ENCODE data around the gene HSD17B12. TPM values are rescaled to one million over a fixed set of nuclear protein-coding genes. Genes with fewer than 3 reads are reported as not detected.

Gene HSD17B12
- total RNA-seq, 1 donor: 122 TPM

GRCh38 chr11:43797337-43797736, 116.8 kb downstream of the HSD17B12 start:
- H4K20me1 ChIP-seq (ENCODE audit: insufficient read depth, low read length): no peaks in the 10 kb centered on the region
- no peaks in the 10 kb centered on the region for H3K36me3 ChIP-seq (ENCODE audit: insufficient read depth, low read length)
- H3K9me3 ChIP-seq (ENCODE audit: low read depth, low read length): no peaks in the 10 kb centered on the region
- H3K27ac ChIP-seq (ENCODE audit: low read depth, low read length): no peak overlapping the region
- DNase-seq (ENCODE audit: insufficient read length, low spot score, missing footprints): no peak
- no peaks in the 10 kb centered on the region for H3K27me3 ChIP-seq (ENCODE audit: insufficient read depth, low read length)
- no peak for TF ChIP-seq CTCF (IDR thresholded peaks at IDR 0.05; ENCODE audit: extremely low read depth, low read depth, low read length)
- H3K4me2 ChIP-seq (ENCODE audit: insufficient read depth, low read length): no peak overlapping the region
- peaks cover 2% of the 10 kb centered on the region for H3K79me2 ChIP-seq (ENCODE audit: insufficient read depth, low read length)
- no peak overlapping the region for H3K4me3 ChIP-seq (ENCODE audit: insufficient read depth, low read length)
- peaks cover 2% of the 10 kb centered on the region for H3K4me1 ChIP-seq (ENCODE audit: insufficient read depth, low read length)
- no peak overlapping the region for H2AFZ ChIP-seq (ENCODE audit: low read length)

- Histone ChIP-seq H4K20me1 (ENCODE audit: insufficient read depth, low read length) (no peaks in the 10 kb centered on the region), H3K4me3 (ENCODE audit: insufficient read depth, low read length) (no peak overlapping the region), H3K4me1 (ENCODE audit: insufficient read depth, low read length) (peaks cover 2% of the 10 kb centered on the region), H3K27ac (ENCODE audit: low read depth, low read length) (no peak overlapping the region), H3K27me3 (ENCODE audit: insufficient read depth, low read length) (no peaks in the 10 kb centered on the region), H3K79me2 (ENCODE audit: insufficient read depth, low read length) (peaks cover 2% of the 10 kb centered on the region), H3K4me2 (ENCODE audit: insufficient read depth, low read length) (no peak overlapping the region), H3K9me3 (ENCODE audit: low read depth, low read length) (no peaks in the 10 kb centered on the region), H2AFZ (ENCODE audit: low read length) (no peak overlapping the region), H3K36me3 (ENCODE audit: insufficient read depth, low read length) (no peaks in the 10 kb centered on the region)
- DNase-seq (ENCODE audit: insufficient read length, low spot score, missing footprints): peak; percentile 36
- TF ChIP-seq CTCF (IDR thresholded peaks at IDR 0.05; ENCODE audit: extremely low read depth, low read depth, low read length): no peak
Observed at GRCh38 chr11:43797866-43798265, 117.3 kb downstream of the HSD17B12 start.

GRCh38 chr11:43802509-43802908, 122.0 kb downstream of the HSD17B12 start:
- Histone ChIP-seq H3K4me2 (ENCODE audit: insufficient read depth, low read length) (no peak overlapping the region), H3K4me3 (ENCODE audit: insufficient read depth, low read length) (no peak overlapping the region), H3K9me3 (ENCODE audit: low read depth, low read length) (no peaks in the 10 kb centered on the region), H3K27ac (ENCODE audit: low read depth, low read length) (no peak overlapping the region), H3K79me2 (ENCODE audit: insufficient read depth, low read length) (no peaks in the 10 kb centered on the region), H3K4me1 (ENCODE audit: insufficient read depth, low read length) (peaks cover 2% of the 10 kb centered on the region), H2AFZ (ENCODE audit: low read length) (no peak overlapping the region), H4K20me1 (ENCODE audit: insufficient read depth, low read length) (no peaks in the 10 kb centered on the region), H3K27me3 (ENCODE audit: insufficient read depth, low read length) (no peaks in the 10 kb centered on the region), H3K36me3 (ENCODE audit: insufficient read depth, low read length) (peaks cover 2% of the 10 kb centered on the region)
- DNase-seq (ENCODE audit: insufficient read length, low spot score, missing footprints): no peak
- TF ChIP-seq CTCF (IDR thresholded peaks at IDR 0.05; ENCODE audit: extremely low read depth, low read depth, low read length): peak; percentile 52

GRCh38 chr11:43803766-43804165, 123.2 kb downstream of the HSD17B12 start:
- no peak overlapping the region for H3K4me2 ChIP-seq (ENCODE audit: insufficient read depth, low read length)
- no peak overlapping the region for H2AFZ ChIP-seq (ENCODE audit: low read length)
- TF ChIP-seq CTCF (IDR thresholded peaks at IDR 0.05; ENCODE audit: extremely low read depth, low read depth, low read length): no peak
- H3K4me3 ChIP-seq (ENCODE audit: insufficient read depth, low read length): no peak overlapping the region
- DNase-seq (ENCODE audit: insufficient read length, low spot score, missing footprints): no peak
- H3K27me3 ChIP-seq (ENCODE audit: insufficient read depth, low read length): no peaks in the 10 kb centered on the region
- H3K36me3 ChIP-seq (ENCODE audit: insufficient read depth, low read length): peaks cover 4% of the 10 kb centered on the region
- H3K4me1 ChIP-seq (ENCODE audit: insufficient read depth, low read length): peaks cover 2% of the 10 kb centered on the region
- H4K20me1 ChIP-seq (ENCODE audit: insufficient read depth, low read length): no peaks in the 10 kb centered on the region
- no peaks in the 10 kb centered on the region for H3K79me2 ChIP-seq (ENCODE audit: insufficient read depth, low read length)
- H3K27ac ChIP-seq (ENCODE audit: low read depth, low read length): no peak overlapping the region
- H3K9me3 ChIP-seq (ENCODE audit: low read depth, low read length): no peaks in the 10 kb centered on the region

All from osteoblast (primary cell).